Putamen (tissue), 1 donor: ENCODE data around the gene RGS6.
A peak's percentile ranks its signal among the peaks of the same experiment; 100 is the strongest.

Experiments used
- DNase-seq: peaks from one replicate; pipeline ENCODE4 v3.0.0-alpha.2; 2016; ENCODE audit warnings: low spot score

The RGS6 gene

GRCh38 chr14:72553656-72554055, 621.4 kb downstream of the RGS6 start:
- no peak for DNase-seq

DNA sequence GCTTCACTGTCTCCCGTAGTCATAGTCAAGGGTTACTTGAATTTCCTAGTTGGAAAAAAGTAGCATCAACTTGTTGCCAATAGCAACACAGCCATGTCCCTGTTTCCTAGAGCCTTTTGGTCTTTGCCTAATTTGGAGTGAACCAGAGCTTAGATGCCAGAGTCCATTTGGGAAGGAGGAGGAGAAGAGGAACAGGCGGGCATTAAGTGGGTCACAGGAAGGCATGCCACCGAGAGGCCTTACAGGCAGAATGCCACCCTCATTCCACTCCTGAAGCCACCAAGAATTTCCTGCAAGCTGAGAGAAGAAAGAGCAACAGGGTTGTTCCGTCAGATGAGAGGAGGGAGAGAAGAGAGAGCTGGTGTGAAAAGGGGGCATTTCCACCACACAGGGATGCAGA, 622.2 kb downstream of the RGS6 start:
- DNase-seq, result no peak

- no peak for DNase-seq
These were observed 622.9 kb downstream of the RGS6 start for GRCh38 chr14:72554994-72555608.

DNA sequence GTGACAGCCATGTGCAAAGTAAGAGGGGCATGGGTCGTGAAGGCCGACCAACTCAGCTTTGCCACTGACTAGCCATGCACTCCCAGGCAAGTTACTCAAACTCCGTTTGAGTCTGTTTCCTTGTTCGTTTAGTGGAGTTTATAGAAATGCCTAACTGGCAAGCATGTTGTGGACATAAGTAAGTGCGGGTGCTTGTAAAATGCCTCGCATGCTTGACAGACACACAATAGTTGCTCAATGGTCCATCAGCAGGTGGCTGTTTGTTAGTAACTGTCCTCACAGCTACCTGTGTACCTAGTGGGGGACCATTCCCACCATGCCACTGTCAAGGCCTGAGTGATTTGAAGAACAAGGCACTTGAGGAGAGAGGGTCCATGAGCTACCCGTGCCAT, 623.4 kb downstream of the RGS6 start:
- no peak for DNase-seq

- DNase-seq, result no peak
These were observed 625.4 kb downstream of the RGS6 start for GRCh38 chr14:72557671-72558070.

DNA sequence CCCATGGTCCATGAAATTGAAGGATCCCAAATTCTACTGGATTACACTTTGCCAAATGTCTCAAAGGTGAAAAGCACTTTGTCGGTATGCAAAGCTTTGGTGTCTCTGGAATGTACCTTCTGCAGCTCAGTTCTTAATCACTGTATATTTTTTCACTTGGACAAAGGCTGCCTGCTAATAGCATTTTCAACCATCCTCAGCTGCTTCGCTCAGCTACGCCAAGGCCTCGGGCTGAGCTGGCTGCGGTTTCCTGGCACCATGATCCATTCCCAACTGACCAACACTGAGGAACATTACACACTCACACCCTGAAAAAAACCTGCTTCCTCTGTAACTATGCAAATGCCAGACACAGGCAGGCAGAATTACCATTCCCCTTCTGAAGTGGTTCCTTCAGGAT, 626.5 kb downstream of the RGS6 start:
- peak; percentile 17 for DNase-seq

GRCh38 chr14:72559202-72559601, 627.0 kb downstream of the RGS6 start:
- DNase-seq, result no peak

GRCh38 chr14:72559669-72560255, 627.5 kb downstream of the RGS6 start:
- DNase-seq, result no peak

- no peak for DNase-seq
These were observed 628.1 kb downstream of the RGS6 start for GRCh38 chr14:72560331-72560730.

GRCh38 chr14:72560889-72561493, 628.8 kb downstream of the RGS6 start:
- DNase-seq, result no peak

DNA sequence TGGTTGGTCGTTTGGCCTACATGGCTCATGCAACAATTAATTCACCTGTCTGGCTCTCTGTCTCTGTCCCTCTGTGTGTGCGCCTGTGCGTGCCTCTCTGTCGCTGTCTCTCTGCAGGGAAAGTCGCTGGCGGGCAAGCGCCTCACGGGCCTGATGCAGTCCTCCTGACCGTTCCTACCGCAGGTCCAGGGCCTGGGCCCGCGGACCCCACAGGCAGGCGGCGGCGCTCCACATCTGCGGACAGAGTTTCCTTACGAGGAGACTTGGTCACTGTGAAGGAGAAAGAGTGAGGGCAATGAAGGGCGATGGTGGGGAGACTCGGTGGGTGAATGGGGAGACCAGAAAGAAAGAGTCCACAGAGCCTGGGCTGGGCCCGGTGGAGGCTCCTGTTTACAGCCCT, 630.1 kb downstream of the RGS6 start:
- DNase-seq, result no peak

GRCh38 chr14:72563676-72564075, 631.4 kb downstream of the RGS6 start:
- DNase-seq, result no peak

- DNase-seq, result no peak
These were observed 632.9 kb downstream of the RGS6 start for GRCh38 chr14:72565149-72565559.

GRCh38 chr14:72565917-72566316, 633.7 kb downstream of the RGS6 start:
- DNase-seq, result no peak

GRCh38 chr14:72567226-72567625, 635.0 kb downstream of the RGS6 start:
- no peak for DNase-seq

DNA sequence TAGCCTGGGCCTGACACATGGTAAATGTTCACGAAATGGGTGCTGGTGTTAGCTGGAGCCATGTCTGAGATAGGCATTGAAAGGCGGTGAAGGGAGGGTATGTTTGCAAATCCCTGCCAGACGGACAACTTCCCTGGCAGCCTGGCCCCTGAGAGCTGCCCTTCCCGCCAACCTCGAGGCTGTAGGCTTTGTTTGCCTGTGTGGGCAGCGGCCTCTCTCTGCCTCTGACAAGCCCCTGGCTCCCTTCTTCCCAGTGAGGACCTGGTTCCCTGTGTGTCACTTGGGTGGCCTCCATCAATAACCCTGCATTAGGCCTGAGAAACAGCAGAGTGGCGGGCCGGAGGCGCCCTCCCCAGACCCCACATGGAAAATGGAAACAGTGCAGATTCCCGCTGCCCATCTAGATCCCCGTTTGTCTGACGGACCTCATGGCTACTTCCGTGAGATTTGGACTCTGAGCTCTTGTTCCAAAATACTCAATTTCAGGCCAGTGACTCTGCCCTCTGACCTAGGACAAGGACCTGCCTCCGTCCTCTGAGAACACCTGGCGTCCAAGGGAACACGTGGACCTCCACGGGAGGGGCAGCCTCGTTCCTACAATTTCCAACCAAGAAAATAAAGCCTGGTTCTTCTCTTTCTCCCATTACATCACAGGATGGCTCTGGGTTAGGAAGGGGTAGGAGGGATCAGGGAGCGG, 636.2 kb downstream of the RGS6 start:
- no peak for DNase-seq

DNA sequence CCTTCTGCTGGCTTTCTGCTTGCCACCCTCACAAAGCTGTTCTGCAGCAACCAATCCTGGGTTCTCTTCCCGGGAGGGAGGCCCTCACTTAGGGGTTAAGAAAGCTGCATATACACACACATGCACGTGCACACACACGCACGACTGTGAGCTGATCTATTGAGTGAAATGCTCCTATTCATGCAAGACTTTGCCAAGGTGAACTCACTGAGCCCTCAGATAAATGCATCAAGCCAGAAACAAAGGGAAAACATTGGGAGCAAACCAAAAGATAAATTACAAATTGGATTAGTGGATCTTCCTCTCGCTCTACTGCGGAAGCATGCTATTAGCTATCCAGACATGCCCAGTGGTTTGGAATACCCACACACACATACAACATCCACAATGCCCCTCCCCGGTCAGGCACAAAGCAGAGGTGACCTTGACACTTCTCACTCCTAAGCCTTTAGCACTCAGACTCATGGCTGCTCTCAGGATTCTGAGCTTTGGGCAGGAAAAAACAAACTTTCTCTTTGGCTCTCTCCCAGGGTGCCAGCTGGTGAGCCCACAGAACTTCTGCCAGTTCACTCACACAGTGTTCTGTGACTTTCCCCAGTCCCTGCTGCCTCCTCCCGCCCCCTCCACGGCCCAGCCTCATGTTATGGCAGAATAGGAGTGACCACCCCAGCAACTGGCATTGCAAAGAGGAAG, 641.6 kb downstream of the RGS6 start:
- DNase-seq, result no peak

GRCh38 chr14:72574715-72575114, 642.5 kb downstream of the RGS6 start:
- no peak for DNase-seq

DNA sequence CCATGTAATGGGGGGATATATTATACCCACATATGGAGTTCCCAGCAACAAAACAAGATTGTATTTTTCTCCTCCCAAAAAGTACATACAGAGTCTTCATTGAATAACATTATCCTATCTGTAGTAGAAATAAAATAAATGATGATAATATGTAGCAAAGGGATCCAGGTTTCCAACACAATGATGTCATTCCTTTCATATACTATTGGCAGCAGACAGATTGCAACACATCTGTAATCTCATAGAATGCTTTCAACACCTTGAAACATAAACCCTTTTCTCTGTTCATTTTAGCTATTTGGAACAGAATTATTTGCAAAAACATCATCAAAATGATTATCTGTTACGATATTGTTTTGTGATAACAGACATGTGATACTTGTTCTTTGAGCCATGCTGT, 644.0 kb downstream of the RGS6 start:
- DNase-seq, result no peak

DNA sequence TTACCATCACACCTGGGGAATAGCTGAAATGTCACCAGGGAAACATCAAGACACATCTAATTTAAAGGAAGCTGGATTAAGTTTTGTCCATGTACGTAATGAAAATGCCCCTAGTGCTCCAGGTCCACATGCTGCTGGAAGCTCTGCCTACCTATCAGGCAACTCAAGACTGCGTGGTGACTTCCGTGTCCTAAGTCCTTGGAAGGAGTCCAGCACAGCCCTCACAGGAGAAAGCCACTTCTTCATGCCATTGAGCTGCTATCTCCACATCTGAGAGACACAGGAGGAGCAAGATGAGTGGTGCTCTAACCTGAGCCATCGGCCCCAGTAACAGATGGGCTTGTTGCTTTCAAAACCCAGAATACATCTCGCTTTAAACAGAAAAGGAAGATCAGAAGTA, 645.3 kb downstream of the RGS6 start:
- DNase-seq, result no peak

DNA sequence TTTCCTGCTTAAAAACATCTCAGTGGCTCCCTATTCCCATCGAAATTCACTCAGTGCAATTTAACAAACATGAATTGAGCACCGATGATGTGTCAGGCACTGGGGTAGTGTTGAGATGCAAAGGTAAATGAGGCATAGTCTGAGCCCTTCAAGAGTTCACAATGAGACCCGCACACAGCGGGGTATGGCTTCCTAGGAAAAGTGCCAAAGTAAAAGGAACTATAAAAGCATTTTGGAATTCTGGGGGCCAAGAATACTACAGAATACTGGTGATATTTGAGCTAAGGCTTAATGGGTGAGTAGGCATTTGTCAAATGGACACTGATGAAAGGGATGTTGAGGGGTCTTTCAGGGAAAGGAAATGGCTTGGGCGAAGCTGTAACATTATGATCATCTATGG, 646.3 kb downstream of the RGS6 start:
- no peak for DNase-seq

DNA sequence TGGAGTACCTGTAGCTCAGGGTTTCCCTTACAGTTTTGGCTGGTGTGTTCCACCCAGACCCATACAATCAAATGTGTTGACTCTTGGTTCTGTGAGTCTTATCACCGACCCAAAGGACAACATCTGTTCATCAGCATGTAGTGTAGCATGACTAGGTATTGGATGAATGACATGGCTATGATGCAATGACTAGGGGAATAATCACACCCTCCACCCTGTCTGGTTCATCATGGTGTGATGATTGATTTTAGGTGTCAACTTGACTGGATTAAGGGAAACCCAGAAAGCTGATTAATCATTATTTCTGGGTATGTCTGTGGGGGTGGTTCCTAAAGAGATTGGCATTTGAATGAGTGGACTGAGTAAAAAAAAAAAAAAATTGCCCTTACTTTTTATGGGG, 650.4 kb downstream of the RGS6 start:
- no peak for DNase-seq
